NOMO-1 treated with DMSO at 0.1 percent for 48 hours (cell line): ENCODE measurements around the gene RAB30.

ENCODE experiments used
- DNase-seq: peaks from one replicate; lab custom pipeline; 2025; ENCODE audit not compliant: unreplicated experiment; lab: John Stamatoyannopoulos, UW

Gene RAB30

GRCh38 chr11:83071567-83072349, at the start of gene RAB30:
TSS of gene RAB30 (minus strand) at chr11:83071897. CDS start at chr11:82997316, 74,581 bp downstream.
- DNase-seq, result peak; percentile 99

GRCh38 chr11:83120327-83120726, 48.6 kb upstream of the RAB30 start:
- DNase-seq, result no peak

- no peak for DNase-seq
Observed at GRCh38 chr11:83119216-83119615, 47.5 kb upstream of the RAB30 start.

- no peak for DNase-seq
Observed at GRCh38 chr11:83118814-83119213, 47.1 kb upstream of the RAB30 start.

- DNase-seq, result no peak
Observed at GRCh38 chr11:83116015-83116641, 44.4 kb upstream of the RAB30 start.

- DNase-seq, result no peak
Observed at GRCh38 chr11:83115551-83115950, 43.9 kb upstream of the RAB30 start.

- no peak for DNase-seq
Observed at GRCh38 chr11:83115026-83115425, 43.3 kb upstream of the RAB30 start.

- no peak for DNase-seq
Observed at GRCh38 chr11:83112886-83113285, 41.2 kb upstream of the RAB30 start.

GRCh38 chr11:83105168-83105567, 33.5 kb upstream of the RAB30 start:
- DNase-seq, result no peak

- no peak for DNase-seq
Observed at GRCh38 chr11:83102834-83103233, 31.1 kb upstream of the RAB30 start.

- no peak for DNase-seq
Observed at GRCh38 chr11:83097429-83098075, 25.9 kb upstream of the RAB30 start.

- DNase-seq, result no peak
Observed at GRCh38 chr11:83093634-83094033, 21.9 kb upstream of the RAB30 start.

GRCh38 chr11:83092488-83093384, 21.0 kb upstream of the RAB30 start:
- no peak for DNase-seq

GRCh38 chr11:83088965-83089364, 17.3 kb upstream of the RAB30 start:
- DNase-seq, result no peak

- peak; percentile 10 for DNase-seq
Observed at GRCh38 chr11:83087035-83087434, 15.3 kb upstream of the RAB30 start.

- DNase-seq, result no peak
Observed at GRCh38 chr11:83079820-83080219, 8.1 kb upstream of the RAB30 start.

- DNase-seq, result no peak
Observed at GRCh38 chr11:83078269-83078668, 6.6 kb upstream of the RAB30 start.

- no peak for DNase-seq
Observed at GRCh38 chr11:83073884-83074283, 2.2 kb upstream of the RAB30 start.

- DNase-seq, result peak; percentile 4
Observed at GRCh38 chr11:83073258-83073657, 1.6 kb upstream of the RAB30 start.

- no peak for DNase-seq
Observed at GRCh38 chr11:83072350-83073242, 899 bp upstream of the RAB30 start.
